Erythroblast (primary cell): ENCODE data around the gene ERN1.

ENCODE experiments used
- DNase-seq, 2 experiments: peaks; one replicate each; lab custom pipeline; 2025; lab: John Stamatoyannopoulos, UW
- GATA1 ChIP-seq: IDR thresholded peaks from 2 replicates; pipeline ENCODE4 v1.6.1; 2011; ENCODE audit warnings: low read depth, mild to moderate bottlenecking, control low read depth, low read length, moderate library complexity
- POLR2A ChIP-seq: IDR thresholded peaks from 2 replicates; pipeline ENCODE4 v1.6.1; 2011; ENCODE audit warnings: mild to moderate bottlenecking, low read length

Gene ERN1

GRCh38 chr17:64084086-64084939 lies 45.6 kb downstream of the ERN1 start:
- DNase-seq: peak in 1 of 2 experiments; percentile 45
- TF ChIP-seq POLR2A (no peak), GATA1 (no peak)

DNA sequence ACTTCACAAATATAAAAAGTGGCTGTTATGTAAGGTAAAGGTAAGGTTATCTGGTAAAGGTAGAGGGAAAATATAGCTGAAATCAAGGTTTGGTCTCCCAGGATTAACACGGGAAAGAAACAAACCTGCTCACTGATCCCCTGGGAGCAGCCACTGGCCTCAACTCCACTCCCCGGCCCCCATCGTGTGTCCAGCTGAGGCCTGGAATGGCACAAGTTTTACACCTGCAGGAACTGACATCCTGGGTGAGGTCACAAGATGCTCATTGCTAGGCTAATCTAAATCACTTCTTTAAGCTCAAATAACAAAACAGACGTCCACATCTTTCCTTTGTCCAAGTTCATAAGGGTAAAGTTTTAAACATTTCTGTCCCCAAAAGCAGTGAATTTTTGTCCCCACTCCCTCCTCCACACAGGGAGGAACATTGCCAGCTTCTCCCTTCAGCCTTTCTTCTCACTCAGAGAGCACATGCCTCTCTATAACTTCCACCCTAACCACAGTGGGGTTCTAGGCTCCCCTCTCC lies 46.3 kb downstream of the ERN1 start:
- no peak for TF ChIP-seq GATA1
- TF ChIP-seq POLR2A: no peak
- no peak for DNase-seq

- DNase-seq: no peak
These were observed 46.9 kb downstream of the ERN1 start for GRCh38 chr17:64083093-64083492.

DNA sequence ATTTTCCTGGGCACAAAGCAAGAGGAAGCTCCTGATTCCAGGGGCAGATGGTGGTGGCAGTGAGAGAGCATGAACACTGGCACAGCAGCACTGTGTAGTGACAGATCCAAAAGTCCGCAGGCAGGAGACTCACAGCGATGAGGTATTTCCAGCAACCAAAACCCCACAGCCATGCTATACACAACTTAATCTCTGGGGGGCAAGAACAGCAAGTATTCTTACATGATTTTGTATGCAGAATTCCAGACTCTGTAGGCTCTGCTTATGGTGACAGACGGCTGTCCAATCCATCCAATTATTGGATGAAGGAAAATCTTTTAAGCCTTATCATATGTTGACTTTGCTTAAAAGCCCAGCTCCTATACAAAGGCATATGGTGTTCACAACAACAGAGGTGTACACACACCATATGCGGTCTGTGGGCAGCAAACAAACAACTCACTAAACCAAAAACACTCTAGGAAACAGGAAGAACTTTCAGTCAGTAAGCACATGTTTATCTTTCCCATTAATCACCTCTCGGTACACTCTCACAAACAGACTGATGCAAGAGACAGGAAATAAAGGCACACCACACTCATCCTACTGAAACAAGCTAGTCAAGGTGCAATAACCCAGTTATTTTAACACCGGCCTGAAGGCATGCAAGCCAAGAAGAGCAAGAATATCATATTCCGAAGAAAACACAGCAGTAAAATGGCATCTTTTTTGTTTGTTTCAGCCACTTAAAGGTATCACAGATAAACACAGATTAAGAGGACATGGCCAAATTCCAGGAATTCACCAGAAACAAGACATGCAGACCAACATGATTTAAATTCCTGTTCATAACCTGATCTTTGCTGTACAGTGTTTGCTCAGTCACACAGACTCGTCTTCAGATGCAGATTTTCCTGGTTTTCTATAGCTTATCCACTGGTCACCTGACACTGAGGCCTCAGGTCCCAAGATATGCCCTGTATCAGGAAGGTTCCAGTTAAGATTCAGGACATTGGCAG lies 47.8 kb downstream of the ERN1 start:
- peak; percentile 67 to 87 for DNase-seq
- TF ChIP-seq POLR2A (no peak), GATA1 (no peak)

More at GRCh38 chr17:64083093-64083492, 46.9 kb downstream of the ERN1 start:
- TF ChIP-seq POLR2A (no peak), GATA1 (no peak)

DNA sequence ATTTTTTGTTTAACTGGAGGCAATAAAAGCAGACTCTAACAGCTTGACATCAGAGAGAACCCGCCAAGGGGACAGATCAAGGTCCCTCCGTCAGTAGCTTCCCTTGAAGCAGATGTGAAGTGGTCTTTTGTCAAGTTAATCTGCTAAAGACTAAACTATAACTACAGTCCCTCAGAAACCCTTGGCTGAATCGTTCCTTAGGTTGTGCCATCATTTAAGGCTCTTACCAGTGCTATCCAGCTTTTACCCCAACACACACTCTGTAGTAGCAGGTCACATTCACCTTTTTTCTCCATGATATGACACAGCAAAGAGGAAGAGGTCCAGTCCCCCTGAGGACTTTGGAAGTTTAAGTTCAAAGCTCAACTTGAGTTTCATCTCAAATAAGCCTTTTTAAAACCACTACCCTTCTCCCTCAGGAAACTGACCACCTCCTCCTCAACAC lies 49.7 kb downstream of the ERN1 start:
- no peak for DNase-seq
- TF ChIP-seq GATA1: no peak
- TF ChIP-seq POLR2A: no peak

DNA sequence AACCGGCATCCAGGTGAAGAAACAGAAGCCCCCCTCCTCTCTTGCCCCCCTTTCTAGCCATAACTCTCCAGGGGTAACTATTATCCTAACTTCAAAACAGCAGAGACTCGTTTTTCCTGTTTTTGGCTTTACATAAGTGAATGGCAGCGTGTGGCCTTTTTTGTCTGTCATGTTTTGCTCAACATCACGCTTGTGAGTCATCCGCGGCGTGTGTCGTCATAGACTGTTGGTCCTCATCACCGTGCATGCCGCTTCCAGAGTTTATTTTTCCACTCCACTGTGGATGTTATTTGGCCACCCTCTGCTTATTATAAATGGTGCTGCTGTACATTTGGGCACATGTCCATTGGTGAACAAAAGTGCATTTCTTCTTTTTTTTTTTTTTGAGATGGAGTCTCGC lies 52.6 kb downstream of the ERN1 start:
- TF ChIP-seq POLR2A: no peak
- TF ChIP-seq GATA1: no peak
- peak in 1 of 2 experiments; percentile 60 for DNase-seq

DNA sequence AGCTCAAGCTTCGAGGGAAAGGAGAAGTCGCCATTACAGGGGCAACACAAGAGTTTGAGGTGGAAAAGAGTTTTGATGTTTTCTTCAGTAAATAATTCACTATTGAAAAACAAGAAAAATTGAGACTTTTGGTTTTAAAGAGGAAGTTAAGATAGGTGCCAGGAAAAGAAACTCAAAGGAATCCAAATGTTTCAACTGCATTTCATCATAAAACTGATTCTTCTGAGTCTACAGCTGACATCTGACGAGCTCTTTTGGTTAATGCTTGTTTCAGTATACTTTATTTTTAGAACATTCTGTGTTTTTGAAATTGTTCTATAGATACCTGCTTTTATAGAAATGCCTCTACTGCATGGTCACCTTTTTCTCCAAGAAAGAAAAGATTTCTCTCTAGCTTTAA lies 54.0 kb downstream of the ERN1 start:
- TF ChIP-seq GATA1: no peak
- no peak for TF ChIP-seq POLR2A
- DNase-seq: peak in 1 of 2 experiments; percentile 47

DNA sequence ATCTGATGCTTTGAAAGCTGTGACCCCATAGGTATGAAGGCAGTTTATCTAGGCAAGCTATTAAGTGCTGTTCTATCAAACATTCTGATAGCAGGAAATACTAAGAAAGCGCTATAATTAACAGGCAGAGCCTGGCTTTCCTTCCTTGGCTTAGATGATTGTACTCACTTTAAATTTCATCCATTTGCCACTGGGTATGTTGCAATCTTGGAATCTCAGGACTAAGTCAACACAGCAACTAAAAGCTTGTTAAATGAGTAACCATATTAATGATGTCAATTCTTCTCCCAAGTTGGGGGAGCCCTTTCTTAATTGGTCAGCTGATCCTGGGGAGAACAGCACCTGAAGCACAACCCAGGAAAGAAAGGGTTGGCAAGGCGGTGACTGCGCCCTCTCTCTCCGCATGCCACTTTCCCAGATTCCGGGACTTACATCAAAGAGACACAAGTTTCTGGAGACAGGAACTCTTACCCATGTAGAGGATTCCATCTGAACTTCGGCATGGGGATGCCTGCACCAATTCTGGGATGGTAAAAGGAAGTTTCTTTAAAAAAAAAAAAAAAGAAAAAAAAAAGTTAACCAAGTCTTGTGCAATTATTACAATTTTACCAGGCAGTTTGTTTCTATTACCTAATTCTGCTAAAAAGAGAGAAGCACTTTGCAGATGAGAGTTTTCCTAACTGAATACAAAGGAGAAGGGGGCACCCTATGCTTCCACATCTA lies 55.1 kb downstream of the ERN1 start:
- DNase-seq: no peak
- TF ChIP-seq GATA1 (no peak), POLR2A (no peak)

DNA sequence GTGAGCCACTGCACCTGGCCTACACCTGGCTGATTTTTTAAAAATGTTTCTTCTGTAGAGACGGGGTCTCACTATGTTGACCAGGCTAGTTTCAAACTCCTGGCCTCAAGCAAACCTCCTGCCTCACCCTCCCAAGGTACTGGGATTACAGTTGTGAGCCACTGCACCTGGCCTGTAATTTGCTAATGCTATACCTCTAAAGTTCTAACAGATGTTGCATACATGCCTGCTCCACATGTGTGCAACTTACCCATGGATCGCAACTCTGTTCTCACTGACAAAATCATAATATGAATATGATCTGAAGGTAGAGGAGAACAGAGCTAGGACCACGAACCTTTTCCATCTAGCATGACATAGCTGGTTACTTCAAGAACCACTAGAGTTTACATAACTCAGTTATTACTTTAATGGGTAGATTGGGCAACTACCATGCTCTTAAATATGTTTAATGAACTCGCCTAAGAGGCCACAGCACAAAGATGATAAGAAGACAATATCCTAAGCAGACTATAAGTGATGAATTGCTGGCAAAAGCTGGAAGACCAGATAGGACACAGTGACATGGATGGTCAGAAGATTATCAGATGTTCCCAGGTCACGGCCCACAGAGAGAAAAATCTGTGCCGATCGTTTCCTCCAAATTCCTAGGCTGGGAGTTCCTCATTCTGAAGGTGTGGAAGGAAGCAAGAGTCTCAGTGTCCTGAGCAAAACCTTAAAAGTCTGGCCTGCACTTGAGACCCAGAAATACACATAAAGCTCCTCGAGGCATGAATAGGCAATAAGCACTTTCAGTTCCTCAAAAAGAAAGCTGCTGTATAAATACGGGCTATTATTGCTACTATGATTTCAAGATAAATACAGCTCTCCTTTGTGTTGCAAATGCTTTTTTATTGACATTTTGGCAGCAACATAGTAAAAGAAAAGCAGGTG lies 55.9 kb downstream of the ERN1 start:
- TF ChIP-seq GATA1 (no peak), POLR2A (no peak)
- DNase-seq: no peak

DNA sequence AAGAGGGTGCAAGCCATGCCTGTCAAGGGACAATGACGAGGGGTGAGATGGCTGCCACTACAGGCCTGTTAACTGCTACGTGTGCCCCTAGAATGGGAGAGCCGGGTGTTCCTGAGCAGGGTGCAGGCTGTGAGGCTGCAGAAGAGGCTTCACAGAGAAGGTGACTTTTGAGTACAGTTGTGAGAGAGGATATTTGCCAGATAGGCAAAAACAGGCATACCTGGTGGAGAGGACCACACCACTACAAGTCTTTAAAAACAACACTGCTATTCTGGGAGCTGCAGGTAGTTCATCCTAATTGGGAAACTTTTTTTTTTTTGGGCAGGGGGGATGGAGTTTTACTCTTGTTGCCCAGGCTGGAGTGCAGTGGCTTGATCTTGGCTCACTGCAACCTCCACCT lies 58.8 kb downstream of the ERN1 start:
- no peak for DNase-seq
- TF ChIP-seq GATA1: no peak
- no peak for TF ChIP-seq POLR2A

DNA sequence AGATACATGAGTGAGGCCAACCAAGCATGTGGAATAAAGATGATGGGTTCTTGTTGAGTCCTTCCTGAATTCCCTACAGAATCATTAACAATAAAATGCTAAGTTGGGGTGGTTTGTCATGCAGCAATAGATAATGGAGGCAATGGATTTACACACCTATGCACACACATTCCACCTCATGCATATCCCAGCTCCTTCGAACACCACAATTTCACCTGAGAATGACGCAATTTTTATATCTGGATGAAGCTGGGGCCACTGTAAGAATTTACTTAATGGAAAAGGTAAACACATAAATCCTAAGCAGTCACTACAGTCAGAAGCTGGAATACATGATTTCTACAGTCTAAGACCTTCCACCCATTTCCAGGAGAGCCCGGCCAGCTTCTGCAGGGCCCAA lies 59.7 kb downstream of the ERN1 start:
- no peak for DNase-seq
- TF ChIP-seq POLR2A (no peak), GATA1 (no peak)

- no peak for DNase-seq
- no peak for TF ChIP-seq GATA1
- TF ChIP-seq POLR2A: no peak
These were observed 60.8 kb downstream of the ERN1 start for GRCh38 chr17:64069143-64069542.

GRCh38 chr17:64067657-64068056 lies 62.3 kb downstream of the ERN1 start:
- no peak for DNase-seq

More at GRCh38 chr17:64067657-64068056, 62.3 kb downstream of the ERN1 start:
- no peak for TF ChIP-seq GATA1
- TF ChIP-seq POLR2A: no peak
